ENCODE measurements around the gene APOL6. TPM values are rescaled to one million over a fixed set of nuclear protein-coding genes. Genes with fewer than 3 reads are reported as not detected.

APOL6 gene
- total and polyA plus RNA-seq, 9 of the 15 experiments (the other 6 are each of a cell fraction or from before 2014, with no cell fraction given) = 0.29 to 1.2 (median 0.70) TPM

GRCh38 chr22:35690001-35690400 is 41.8 kb downstream of the APOL6 start:
- no peak overlapping the region for H3K4me3 ChIP-seq
- no peak overlapping the region for H3K9ac ChIP-seq (ENCODE audit: insufficient read depth in 1 of 2, low read depth in 2 of 2, low read length in 2 of 2)
- CTCF ChIA-PET (ENCODE audit: low intra/inter-chr PET ratio) = no interaction called here
- H3K27me3 ChIP-seq (ENCODE audit: control insufficient read depth in 2 of 2, insufficient read depth in 2 of 2, low read length in 2 of 2) = 0 out of 5 replicates have a peak, but pooled peaks cover 0 to 3% of the 10 kb centered on the region in 2 experiments
- intact Hi-C loops (cut with micrococcal nuclease) = no loop called here
- no peak overlapping the region for H3K4me2 ChIP-seq (ENCODE audit: insufficient read depth, low read length)
- H3K9me1 ChIP-seq (ENCODE audit: control insufficient read depth, insufficient read depth, low read length) = no peaks in the 10 kb centered on the region
- DNase-seq (ENCODE audit: extremely low read depth in 1 of 4, low spot score in 3 of 4) (no peak), ATAC-seq (no peak), FAIRE-seq (no peak)
- H4K20me1 ChIP-seq (replicated peaks; ENCODE audit: control insufficient read depth, insufficient read depth, low read length) = no peaks in the 10 kb centered on the region
- POLR2A ChIA-PET = interaction anchor here (1.0 to 1.2 kb wide), 2 partner anchors 20 to 28 kb away, joined by 3 read pairs; no protein-coding TSS in a partner anchor
- no peaks in the 10 kb centered on the region for H3K9me3 ChIP-seq (replicated peaks; ENCODE audit: control insufficient read depth, insufficient read depth, low read depth, low read length)
- in situ Hi-C loops (cut with MboI) = no loop called here
- BruUV-seq (replicated peaks) = no TSS peak
- H3K27ac ChIP-seq (ENCODE audit: extremely low read depth, low read depth, low read length) = no peak overlapping the region
- H3K36me3 ChIP-seq (ENCODE audit: control insufficient read depth, insufficient read depth, low read length) = no peaks in the 10 kb centered on the region
- H2AFZ ChIP-seq (ENCODE audit: low read depth, low read length) = no peak overlapping the region
- no peaks in the 10 kb centered on the region for H3K79me2 ChIP-seq (ENCODE audit: control insufficient read depth, insufficient read depth, low read length)
- no peaks in the 10 kb centered on the region for H3K4me1 ChIP-seq (replicated peaks in 1 of 2; ENCODE audit: control insufficient read depth in 2 of 2, insufficient read depth in 2 of 2, low read length in 2 of 2)
- WGBS (ENCODE audit: insufficient coverage, low coverage, missing lambda C conversion rate) = no CpG with 5 or more reads among the region's 1 CpG
- no peak for TF ChIP-seq KAT7 (CRISPR knock-in tag; IDR thresholded peaks at IDR 0.05; ENCODE audit: borderline replicate concordance)
- no peak for TF ChIP-seq SMARCA4 (IDR thresholded peaks at IDR 0.05)
- TF ChIP-seq ZNF143 (CRISPR knock-in tag; IDR thresholded peaks at IDR 0.05) = no peak
- TF ChIP-seq ZNF431 (CRISPR knock-in tag; IDR thresholded peaks at IDR 0.05) = no peak
- no peak for TF ChIP-seq HCFC1 (IDR thresholded peaks at IDR 0.05; ENCODE audit: low read depth, low read length)
- TF ChIP-seq SMARCB1 (IDR thresholded peaks at IDR 0.05; ENCODE audit: insufficient read length, low read depth) = no peak
- no peak for TF ChIP-seq E4F1 (CRISPR knock-in tag; IDR thresholded peaks at IDR 0.05; ENCODE audit: borderline replicate concordance)
- TF ChIP-seq ZKSCAN8 (CRISPR knock-in tag; IDR thresholded peaks at IDR 0.05) = no peak
- no peak for TF ChIP-seq MTA2 (IDR thresholded peaks at IDR 0.05; ENCODE audit: low read depth)
- TF ChIP-seq MYC (IDR thresholded peaks at IDR 0.05; ENCODE audit: low read depth, low read length) = no peak
- TF ChIP-seq MYC (CRISPR knock-in tag; IDR thresholded peaks at IDR 0.05; ENCODE audit: borderline replicate concordance, low read depth) = no peak
- no peak for TF ChIP-seq ARID4B (CRISPR knock-in tag; IDR thresholded peaks at IDR 0.05)
- TF ChIP-seq ETS1 (conservative IDR thresholded peaks at IDR 0.05; ENCODE audit: control insufficient read depth, low read depth, low read length) = no peak
- no peak for TF ChIP-seq MCM2 (IDR thresholded peaks at IDR 0.05; ENCODE audit: low read depth)
- TF ChIP-seq NR2F6 (CRISPR knock-in tag; IDR thresholded peaks at IDR 0.05) = no peak
